Chondrocyte (in vitro differentiated cells): ENCODE measurements around the gene CYLD. TPM values are rescaled to one million over a fixed set of nuclear protein-coding genes. Genes with fewer than 3 reads are reported as not detected.

Source experiments
- DNase-seq: peaks from one replicate; pipeline ENCODE4 v3.0.0; 2021; ENCODE audit warnings: mixed read lengths, low spot score
- H3K27ac Mint-ChIP-seq: one replicate; pipeline ENCODE4 v1.8.0; 2021; ENCODE audit warnings: mild to moderate bottlenecking, moderate library complexity, mixed read lengths; ENCODE audit not compliant: unreplicated experiment
- H3K27me3 Mint-ChIP-seq: 2 replicates; pipeline ENCODE4 v1.8.0; 2021; ENCODE audit warnings: low read depth, mixed read lengths
- H3K36me3 Mint-ChIP-seq: 2 replicates; pipeline ENCODE4 v1.8.0; 2021; ENCODE audit warnings: low read depth, mixed read lengths
- H3K4me1 Mint-ChIP-seq: 2 replicates; pipeline ENCODE4 v1.8.0; 2021; ENCODE audit warnings: low read depth, mild to moderate bottlenecking, mixed read lengths
- H3K4me3 Mint-ChIP-seq: one replicate; pipeline ENCODE4 v1.8.0; 2021; ENCODE audit warnings: mild to moderate bottlenecking, moderate library complexity, mixed read lengths; ENCODE audit not compliant: unreplicated experiment
- H3K9me3 Mint-ChIP-seq: 2 replicates; pipeline ENCODE4 v1.8.0; 2021; ENCODE audit warnings: low read depth, mixed read lengths
- total RNA-seq: library from RNA; stranded (reverse); gene quantifications from 3 replicates; pipeline ENCODE4 v1.2.1, GENCODE V29; 2021
- TF ChIP-seq, protein P1 (sequence below): fragments of 200-600 bp; sonication (generic); IDR thresholded peaks from 2 replicates; pipeline ENCODE4 v1.5.0; 2021; ENCODE audit warnings: antibody characterized with exemption, mild to moderate bottlenecking, moderate library complexity

The CYLD gene
- total RNA-seq, 1 donor from 2014 or later: 35.8 TPM

DNA sequence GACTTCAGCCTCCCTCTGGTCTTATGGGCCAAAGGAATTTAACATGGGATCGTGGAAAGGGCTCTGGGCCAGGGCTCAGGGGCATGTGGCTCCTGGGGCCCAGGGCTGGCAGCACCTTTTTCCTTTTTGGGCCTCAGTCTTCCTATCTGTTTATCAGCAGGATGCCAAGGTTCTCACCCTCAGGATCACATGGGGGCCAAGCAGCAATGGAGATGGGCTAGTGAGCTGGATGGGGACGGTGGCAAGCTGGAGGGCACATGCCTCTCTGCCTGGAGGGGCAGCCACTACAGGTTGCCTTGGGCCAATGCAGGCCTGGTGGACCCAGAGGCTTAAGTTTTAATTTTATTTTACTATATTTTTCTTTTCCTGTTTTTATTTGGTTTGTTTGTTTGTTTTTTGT is 95.4 kb downstream of the CYLD start:
- peaks cover 26% of the 10 kb centered on the region for H3K27me3 Mint-ChIP-seq
- H3K36me3 Mint-ChIP-seq: no peaks in the 10 kb centered on the region
- TF ChIP-seq, protein P1, sequence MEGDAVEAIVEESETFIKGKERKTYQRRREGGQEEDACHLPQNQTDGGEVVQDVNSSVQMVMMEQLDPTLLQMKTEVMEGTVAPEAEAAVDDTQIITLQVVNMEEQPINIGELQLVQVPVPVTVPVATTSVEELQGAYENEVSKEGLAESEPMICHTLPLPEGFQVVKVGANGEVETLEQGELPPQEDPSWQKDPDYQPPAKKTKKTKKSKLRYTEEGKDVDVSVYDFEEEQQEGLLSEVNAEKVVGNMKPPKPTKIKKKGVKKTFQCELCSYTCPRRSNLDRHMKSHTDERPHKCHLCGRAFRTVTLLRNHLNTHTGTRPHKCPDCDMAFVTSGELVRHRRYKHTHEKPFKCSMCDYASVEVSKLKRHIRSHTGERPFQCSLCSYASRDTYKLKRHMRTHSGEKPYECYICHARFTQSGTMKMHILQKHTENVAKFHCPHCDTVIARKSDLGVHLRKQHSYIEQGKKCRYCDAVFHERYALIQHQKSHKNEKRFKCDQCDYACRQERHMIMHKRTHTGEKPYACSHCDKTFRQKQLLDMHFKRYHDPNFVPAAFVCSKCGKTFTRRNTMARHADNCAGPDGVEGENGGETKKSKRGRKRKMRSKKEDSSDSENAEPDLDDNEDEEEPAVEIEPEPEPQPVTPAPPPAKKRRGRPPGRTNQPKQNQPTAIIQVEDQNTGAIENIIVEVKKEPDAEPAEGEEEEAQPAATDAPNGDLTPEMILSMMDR: no peak
- DNase-seq: no peak
- peak overlapping the region; percentile 32 for H3K27ac Mint-ChIP-seq
- H3K4me1 Mint-ChIP-seq: no peaks in the 10 kb centered on the region
- no peak overlapping the region for H3K4me3 Mint-ChIP-seq
- H3K9me3 Mint-ChIP-seq: peaks cover 5% of the 10 kb centered on the region

DNA sequence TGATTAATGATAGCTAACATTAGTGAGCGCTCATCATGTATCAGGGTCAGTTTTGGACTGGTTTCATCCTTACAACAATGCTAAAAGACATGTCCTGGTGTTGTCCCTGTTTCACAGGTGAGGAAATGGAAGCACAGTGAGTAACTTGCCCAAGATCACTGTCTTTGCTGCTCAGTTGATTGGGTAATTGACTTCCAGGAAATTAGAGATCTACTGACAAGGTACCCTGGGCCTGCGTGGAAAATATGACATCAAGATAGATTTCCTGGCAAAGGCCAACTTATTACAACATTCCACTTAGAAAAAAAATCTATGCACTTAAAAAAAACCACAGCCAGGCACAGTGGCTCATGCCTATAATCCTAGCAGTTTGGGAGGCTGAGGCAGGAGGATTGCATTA is 96.3 kb downstream of the CYLD start:
- Mint-ChIP-seq H3K4me1 (no peaks in the 10 kb centered on the region), H3K4me3 (no peak overlapping the region), H3K27ac (no peak overlapping the region), H3K36me3 (no peaks in the 10 kb centered on the region), H3K9me3 (peaks cover 3% of the 10 kb centered on the region), H3K27me3 (peaks cover 33% of the 10 kb centered on the region)
- no peak for DNase-seq
- TF ChIP-seq, protein P1: no peak

DNA sequence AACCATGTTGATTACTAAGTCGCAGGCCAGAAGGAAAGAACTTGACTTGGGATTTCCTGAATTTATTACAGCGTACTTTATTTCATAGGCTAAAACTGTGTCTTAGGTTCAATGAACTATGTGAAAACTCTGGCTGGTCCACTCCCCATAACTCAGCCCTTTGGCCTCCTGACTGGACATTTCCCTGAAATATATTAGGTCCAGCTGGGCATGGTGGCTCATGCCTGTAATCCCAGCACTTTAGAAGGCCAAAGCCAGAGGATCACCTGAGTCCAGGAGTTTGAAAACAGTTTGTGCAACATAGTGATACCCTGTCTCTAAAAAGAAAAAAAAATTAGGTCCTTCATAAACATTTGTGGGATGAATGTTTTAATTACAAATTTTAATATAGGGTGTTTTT is 97.0 kb downstream of the CYLD start:
- Mint-ChIP-seq H3K4me3 (no peak overlapping the region), H3K4me1 (no peaks in the 10 kb centered on the region), H3K27me3 (peaks cover 34% of the 10 kb centered on the region), H3K9me3 (no peaks in the 10 kb centered on the region), H3K27ac (no peak overlapping the region), H3K36me3 (no peaks in the 10 kb centered on the region)
- TF ChIP-seq, protein P1: no peak
- DNase-seq: no peak

DNA sequence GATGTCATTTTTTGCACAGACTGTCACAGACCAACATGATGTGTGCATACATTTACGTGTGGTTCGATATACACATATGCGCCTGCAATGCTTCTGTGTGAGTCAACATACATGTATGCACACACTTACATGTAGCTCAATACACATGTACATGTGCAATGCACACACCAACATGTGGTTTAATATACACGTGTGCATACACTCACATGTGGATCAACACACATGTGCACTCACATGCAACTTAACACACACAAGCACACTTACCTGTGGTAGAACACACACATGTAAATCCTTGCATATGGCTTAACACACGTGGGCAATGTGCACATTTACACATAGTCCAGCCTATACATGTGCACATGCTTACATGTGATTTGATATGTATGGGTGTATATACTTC is 97.5 kb downstream of the CYLD start:
- Mint-ChIP-seq H3K36me3 (no peaks in the 10 kb centered on the region), H3K27ac (no peak overlapping the region), H3K9me3 (no peaks in the 10 kb centered on the region), H3K4me1 (no peaks in the 10 kb centered on the region), H3K27me3 (peaks cover 31% of the 10 kb centered on the region), H3K4me3 (no peak overlapping the region)
- TF ChIP-seq, protein P1: no peak
- no peak for DNase-seq

DNA sequence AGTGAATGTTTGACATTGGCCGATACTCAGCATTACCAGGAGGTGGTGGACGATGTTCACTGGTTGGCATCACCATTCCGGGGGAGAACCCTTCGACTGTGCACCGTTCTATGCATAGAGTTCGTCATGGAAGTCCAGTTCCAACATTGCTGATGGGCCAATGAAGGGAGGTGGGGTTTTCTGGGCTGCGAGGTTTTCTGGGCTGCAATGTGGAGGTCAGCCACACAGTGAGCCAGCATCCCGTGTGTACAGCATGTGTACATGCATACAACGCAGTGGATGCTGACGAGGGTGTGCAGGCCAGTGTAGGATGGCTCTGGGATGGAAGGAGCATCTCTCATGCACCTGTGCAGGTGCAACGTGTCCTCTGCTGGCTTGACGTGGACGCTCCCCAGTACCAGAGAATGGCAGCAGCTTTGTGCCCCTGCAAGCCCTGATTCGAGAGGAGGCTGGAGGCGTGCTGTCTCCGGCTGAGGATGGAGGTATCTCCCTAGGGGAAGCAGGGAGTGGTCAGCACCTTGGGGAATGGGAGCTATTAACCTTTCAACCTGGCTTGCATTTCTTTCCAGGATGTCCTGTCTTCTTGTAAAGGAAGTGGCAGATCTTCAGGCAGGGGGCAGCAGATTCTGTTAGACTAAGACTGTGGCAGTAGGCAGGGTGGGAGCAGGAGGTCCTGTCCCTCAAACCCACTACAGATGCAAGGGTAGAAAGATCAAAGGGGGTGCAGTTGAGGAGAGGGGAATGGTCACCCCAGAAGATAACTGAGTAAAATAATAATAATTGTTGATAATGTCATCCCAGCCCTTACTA is 98.2 kb downstream of the CYLD start:
- Mint-ChIP-seq H3K4me3 (no peak overlapping the region), H3K36me3 (no peaks in the 10 kb centered on the region), H3K27ac (no peak overlapping the region), H3K27me3 (peaks cover 33% of the 10 kb centered on the region), H3K9me3 (no peaks in the 10 kb centered on the region), H3K4me1 (no peaks in the 10 kb centered on the region)
- peak; percentile 83 for DNase-seq
- TF ChIP-seq, protein P1: peak; percentile 11
